Keratinocyte (primary cell): ENCODE results near the gene HOMEZ.
"Not testable (repeated sequence)": the region's sequence is repeated elsewhere in the genome, so short reads cannot be mapped to it uniquely, and the experiment has no call there.

Experiments
- EZH2 ChIP-seq: IDR thresholded peaks from one replicate; pipeline ENCODE4 v1.6.1; 2012; ENCODE audit warnings: inconsistent platforms, mild to moderate bottlenecking, low read length, moderate library complexity
- TF ChIP-seq, protein P1 (sequence below), 3 experiments: IDR thresholded peaks in 1 of 3; conservative IDR thresholded peaks in 1 of 3; optimal IDR thresholded peaks in 1 of 3; 2 replicates in 2 of 3; 3 replicates in 1 of 3; pipeline versions ENCODE3 to v1.5.1; 2011; ENCODE audit warnings: low read length in 3 of 3, mild to moderate bottlenecking in 3 of 3, moderate library complexity in 2 of 3, control low read depth in 1 of 3, inconsistent platforms in 1 of 3; ENCODE audit not compliant: insufficient read depth in 2 of 3; ENCODE audit errors: extremely low read depth in 1 of 3

DNA sequence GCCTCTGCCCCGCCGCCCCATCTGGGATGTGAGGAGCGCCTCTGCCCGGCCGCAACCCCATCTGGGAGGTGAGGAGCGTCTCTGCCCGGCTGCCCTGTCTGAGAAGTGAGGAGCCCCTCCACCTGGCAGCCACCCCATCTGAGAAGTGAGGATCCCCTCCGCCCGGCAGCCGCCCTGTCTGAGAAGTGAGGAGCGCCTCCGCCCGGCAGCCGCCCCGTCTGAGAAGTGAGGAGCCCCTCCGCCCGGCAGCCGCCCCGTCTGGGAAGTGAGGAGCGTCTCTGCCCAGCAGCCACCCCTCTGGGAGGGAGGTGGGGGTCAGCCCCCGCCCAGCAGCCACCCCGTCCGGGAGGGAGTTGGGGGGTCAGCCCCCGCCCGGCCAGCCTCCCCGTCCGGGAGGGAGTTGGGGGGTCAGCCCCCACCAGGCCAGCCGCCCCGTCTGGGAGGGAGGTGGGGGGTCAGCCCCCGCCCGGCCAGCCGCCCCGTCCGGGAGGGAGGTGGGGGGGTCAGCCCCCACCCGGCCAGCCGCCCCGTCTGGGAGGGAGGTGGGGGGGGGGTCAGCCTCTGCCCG is 53.6 kb downstream of the HOMEZ start:
- not testable (repeated sequence) for TF ChIP-seq EZH2
- TF ChIP-seq, protein P1, sequence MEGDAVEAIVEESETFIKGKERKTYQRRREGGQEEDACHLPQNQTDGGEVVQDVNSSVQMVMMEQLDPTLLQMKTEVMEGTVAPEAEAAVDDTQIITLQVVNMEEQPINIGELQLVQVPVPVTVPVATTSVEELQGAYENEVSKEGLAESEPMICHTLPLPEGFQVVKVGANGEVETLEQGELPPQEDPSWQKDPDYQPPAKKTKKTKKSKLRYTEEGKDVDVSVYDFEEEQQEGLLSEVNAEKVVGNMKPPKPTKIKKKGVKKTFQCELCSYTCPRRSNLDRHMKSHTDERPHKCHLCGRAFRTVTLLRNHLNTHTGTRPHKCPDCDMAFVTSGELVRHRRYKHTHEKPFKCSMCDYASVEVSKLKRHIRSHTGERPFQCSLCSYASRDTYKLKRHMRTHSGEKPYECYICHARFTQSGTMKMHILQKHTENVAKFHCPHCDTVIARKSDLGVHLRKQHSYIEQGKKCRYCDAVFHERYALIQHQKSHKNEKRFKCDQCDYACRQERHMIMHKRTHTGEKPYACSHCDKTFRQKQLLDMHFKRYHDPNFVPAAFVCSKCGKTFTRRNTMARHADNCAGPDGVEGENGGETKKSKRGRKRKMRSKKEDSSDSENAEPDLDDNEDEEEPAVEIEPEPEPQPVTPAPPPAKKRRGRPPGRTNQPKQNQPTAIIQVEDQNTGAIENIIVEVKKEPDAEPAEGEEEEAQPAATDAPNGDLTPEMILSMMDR (optimal IDR thresholded peaks at IDR 0.05 in 1 of 3, IDR thresholded peaks at IDR 0.05 in 1 of 3, conservative IDR thresholded peaks at IDR 0.05 in 1 of 3; ENCODE audit: extremely low read depth in 1 of 3, insufficient read depth in 2 of 3, low read length in 3 of 3) = not testable (repeated sequence)
